HepG2 (cell line): ENCODE results near the gene SPATS2. TPM values are rescaled to one million over a fixed set of nuclear protein-coding genes. Genes with fewer than 3 reads are reported as not detected.
A peak's percentile ranks its signal among the peaks of the same experiment; 100 is the strongest.

Experiments
- ARID4A ChIP-seq: sonication (generic); formaldehyde crosslinking; IDR thresholded peaks from 2 replicates; pipeline ENCODE4 v1.5.0; 2020; ENCODE audit warnings: mild to moderate bottlenecking, missing genetic modification reagents, borderline replicate concordance
- ELF4 ChIP-seq: sonication (generic); formaldehyde crosslinking; IDR thresholded peaks from 2 replicates; pipeline ENCODE4 v1.5.0; 2020; ENCODE audit warnings: missing genetic modification reagents, mild to moderate bottlenecking, moderate library complexity, borderline replicate concordance
- GLI4 ChIP-seq: sonication (generic); formaldehyde crosslinking; IDR thresholded peaks from 2 replicates; pipeline ENCODE4 v1.5.1; 2020; ENCODE audit warnings: missing genetic modification reagents, mild to moderate bottlenecking, moderate library complexity, borderline replicate concordance
- KLF12 ChIP-seq: sonication (generic); formaldehyde crosslinking; IDR thresholded peaks from 2 replicates; pipeline ENCODE4 v1.4.0; 2020; ENCODE audit warnings: missing genetic modification reagents, borderline replicate concordance
- KMT2B ChIP-seq: IDR thresholded peaks from 2 replicates; pipeline ENCODE4 v1.6.1; 2016; ENCODE audit warnings: missing genetic modification reagents, missing compliant biosample characterization
- MZF1 ChIP-seq: sonication (generic); formaldehyde crosslinking; IDR thresholded peaks from 2 replicates; pipeline ENCODE4 v1.8.1; 2023; ENCODE audit warnings: mild to moderate bottlenecking, missing genetic modification reagents, borderline replicate concordance
- NR2F2 ChIP-seq: IDR thresholded peaks from 2 replicates; pipeline ENCODE4 v1.6.1; 2012; ENCODE audit warnings: low read depth, inconsistent platforms, borderline replicate concordance
- POLR2AphosphoS2 ChIP-seq: IDR thresholded peaks from 2 replicates; pipeline ENCODE4 v1.6.1; 2011; ENCODE audit warnings: low read depth, low read length, improper control_type of control experiment
- PRDM4 ChIP-seq: sonication (generic); formaldehyde crosslinking; IDR thresholded peaks from 2 replicates; pipeline ENCODE4 v1.9.0; 2021; ENCODE audit warnings: missing genetic modification reagents, borderline replicate concordance
- RFX3 ChIP-seq: IDR thresholded peaks from 2 replicates; pipeline ENCODE4 v1.6.1; 2016; ENCODE audit warnings: missing biosample characterization, missing genetic modification reagents
- RXRA ChIP-seq: sonication (generic); formaldehyde crosslinking; IDR thresholded peaks from 2 replicates; pipeline ENCODE4 v1.5.1; 2020; ENCODE audit warnings: missing genetic modification reagents
- SAFB2 ChIP-seq: sonication (generic); formaldehyde crosslinking; IDR thresholded peaks from 2 replicates; pipeline ENCODE4 v1.5.1; 2020; ENCODE audit warnings: missing genetic modification reagents, low read depth, mild to moderate bottlenecking, borderline replicate concordance
- TCF12 ChIP-seq, 2 experiments: fragments of 450-650 bp in 1 of 2; sonication (generic) in 1 of 2; formaldehyde crosslinking in 1 of 2; IDR thresholded peaks; 2 replicates each; pipeline versions ENCODE4 v1.6.1 to v1.8.0; 2017 to 2022; ENCODE audit warnings: antibody characterized with exemption in 1 of 2, mild to moderate bottlenecking in 1 of 2, missing genetic modification reagents in 1 of 2, moderate library complexity in 1 of 2
- ZFP36 ChIP-seq: fragments of 150-350 bp; IDR thresholded peaks from 2 replicates; pipeline ENCODE4 v1.6.1; 2018; ENCODE audit warnings: borderline replicate concordance, low read length, low read depth; ENCODE audit not compliant: partially characterized antibody
- ZKSCAN5 ChIP-seq: sonication (generic); formaldehyde crosslinking; IDR thresholded peaks from 2 replicates; pipeline ENCODE4 v1.5.1; 2020; ENCODE audit warnings: mild to moderate bottlenecking, missing genetic modification reagents
- ZNF24 ChIP-seq: fragments of 450-650 bp; IDR thresholded peaks from 2 replicates; pipeline ENCODE4 v1.6.1; 2017; ENCODE audit warnings: antibody characterized with exemption, mild to moderate bottlenecking
- ZNF253 ChIP-seq: sonication (generic); formaldehyde crosslinking; IDR thresholded peaks from 2 replicates; pipeline ENCODE4 v1.8.0; 2022; ENCODE audit warnings: mild to moderate bottlenecking, missing genetic modification reagents, borderline replicate concordance
- ZNF256 ChIP-seq: sonication (generic); formaldehyde crosslinking; conservative IDR thresholded peaks from 2 replicates; pipeline ENCODE4 v1.4.0; 2020; ENCODE audit warnings: missing genetic modification reagents
- ZNF550 ChIP-seq: sonication (generic); formaldehyde crosslinking; IDR thresholded peaks from 2 replicates; pipeline ENCODE4 v1.4.0; 2020; ENCODE audit warnings: mild to moderate bottlenecking, missing genetic modification reagents, borderline replicate concordance
- ZNF670 ChIP-seq: sonication (generic); formaldehyde crosslinking; IDR thresholded peaks from 2 replicates; pipeline ENCODE4 v1.8.0; 2022; ENCODE audit warnings: mild to moderate bottlenecking, missing genetic modification reagents, borderline replicate concordance
- ZNF768 ChIP-seq: sonication (generic); formaldehyde crosslinking; IDR thresholded peaks from 2 replicates; pipeline ENCODE4 v1.4.0; 2020; ENCODE audit warnings: missing genetic modification reagents
- polyA plus RNA-seq, 8 experiments: library from polyadenylated mRNA; depleted of rRNA in 3 of 8; stranded (reverse) in 7 of 8; unstranded in 1 of 8; fragments of >200 nt; fragmentation: Illumina TruSeq in 4 of 8; extraction: Trizol in 4 of 8; gene quantifications; 2 replicates each; pipeline versions ENCODE4 v1.2.1 to v1.2.3, GENCODE V29; 2011 to 2016; ENCODE audit warnings: low read depth in 4 of 8, missing spikeins in 1 of 8, mixed read lengths in 1 of 8; ENCODE audit not compliant: insufficient read depth in 1 of 8
- total RNA-seq, 5 experiments: library from RNA; depleted of rRNA; stranded (reverse); fragments of >200 nt; fragmentation: Illumina TruSeq; extraction: Trizol; gene quantifications; 2 replicates each; pipeline ENCODE4 v1.2.3, GENCODE V29; 2016; ENCODE audit warnings: low read depth in 1 of 5

The SPATS2 gene
- total and polyA plus RNA-seq, 2 of the 13 experiments (the other 11 are each of a cell fraction or from before 2014, with no cell fraction given): 19.3 to 28.1 TPM

- TF ChIP-seq GLI4 (no peak), NR2F2 (no peak), KLF12 (CRISPR knock-in tag) (0 out of 2 replicates have a peak, but pooled peaks have one; percentile 8), ZNF24 (no peak), TCF12 (IDR thresholded peaks at IDR 0.05) (no peak), TCF12 (CRISPR knock-in tag; IDR thresholded peaks at IDR 0.05) (no peak), ELF4 (no peak), PRDM4 (CRISPR knock-in tag) (no peak), ZNF253 (CRISPR knock-in tag) (no peak), POLR2AphosphoS2 (no peak), RXRA (CRISPR knock-in tag) (no peak), ZNF768 (CRISPR knock-in tag) (no peak), MZF1 (CRISPR knock-in tag) (no peak), RFX3 (no peak), ZNF256 (0 out of 2 replicates have a peak, but pooled peaks have one; percentile 23), ZFP36 (no peak), ZNF550 (CRISPR knock-in tag) (no peak), KMT2B (CRISPR knock-in tag) (no peak), ZKSCAN5 (CRISPR knock-in tag) (no peak), SAFB2 (no peak), ARID4A (peak; percentile 99), ZNF670 (CRISPR knock-in tag) (no peak)
Measured at GRCh38 chr12:49322708-49323523, 44.3 kb upstream of the SPATS2 start, which contains the start of gene TROAP (continued).
